NT2/D1 (cell line): ENCODE measurements around the gene HK1.
"Not testable (repeated sequence)": the region's sequence is repeated elsewhere in the genome, so short reads cannot be mapped to it uniquely, and the experiment has no call there.

Experiments used
- DNase-seq: peaks from one replicate; pipeline ENCODE4 v3.0.0-alpha.2; 2011; ENCODE audit warnings: low read depth, low spot score
- H3K27me3 ChIP-seq: 2 replicates; pipeline ENCODE4 v1.6.0; 2011; ENCODE audit warnings: mild to moderate bottlenecking; ENCODE audit not compliant: insufficient read length, insufficient read depth
- H3K36me3 ChIP-seq: 2 replicates; pipeline ENCODE4 v1.6.1; 2011; ENCODE audit warnings: mild to moderate bottlenecking, low read length, mixed read lengths; ENCODE audit not compliant: insufficient read depth, insufficient read length
- H3K4me1 ChIP-seq: 2 replicates; pipeline ENCODE4 v1.5.1; 2011; ENCODE audit not compliant: insufficient read depth, insufficient read length
- H3K4me3 ChIP-seq: 2 replicates; pipeline ENCODE4 v1.5.1; 2011; ENCODE audit warnings: low read depth; ENCODE audit not compliant: insufficient read length
- H3K9ac ChIP-seq: 2 replicates; pipeline ENCODE4 v1.6.0; 2011; ENCODE audit warnings: low read depth; ENCODE audit not compliant: insufficient read length
- H3K9me3 ChIP-seq: 2 replicates; pipeline ENCODE4 v1.5.1; 2011; ENCODE audit warnings: mild to moderate bottlenecking, low read length; ENCODE audit not compliant: insufficient read depth
- SUZ12 ChIP-seq: IDR thresholded peaks from 2 replicates; pipeline ENCODE4 v1.6.1; 2011; ENCODE audit not compliant: insufficient read length, insufficient read depth; ENCODE audit errors: extremely low read depth
- YY1 ChIP-seq: IDR thresholded peaks from 2 replicates; pipeline ENCODE4 v1.6.1; 2011; ENCODE audit not compliant: insufficient read length, insufficient read depth
- ZNF274 ChIP-seq: IDR thresholded peaks from 2 replicates; pipeline ENCODE4 v1.6.1; 2011; ENCODE audit warnings: mild to moderate bottlenecking, low read depth, low read length

HK1 gene

DNA sequence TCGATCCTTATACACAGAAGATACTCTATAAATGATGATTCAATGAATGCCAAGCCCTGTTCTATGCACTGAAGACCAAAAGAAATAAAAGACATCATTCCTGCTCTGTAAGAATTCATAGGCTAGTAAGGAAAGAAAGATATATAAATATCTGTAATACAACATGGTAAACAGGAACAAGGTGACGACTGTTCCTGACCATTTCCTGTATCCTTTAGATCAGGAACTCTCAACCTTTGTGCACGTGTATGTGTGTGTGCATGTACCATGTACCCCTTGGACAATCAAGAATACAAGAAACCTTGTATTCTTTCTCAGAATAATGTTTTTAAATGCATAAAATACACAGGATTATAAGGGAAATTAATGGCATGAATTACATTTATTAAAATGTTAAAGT, 7.3 kb upstream of the HK1 start:
- DNase-seq: no peak
- TF ChIP-seq ZNF274: no peak
- TF ChIP-seq YY1: no peak
- TF ChIP-seq SUZ12: no peak
- Histone ChIP-seq H3K36me3 (no peaks in the 10 kb centered on the region), H3K9me3 (no peaks in the 10 kb centered on the region), H3K9ac (no peak overlapping the region), H3K4me3 (no peak overlapping the region), H3K4me1 (no peaks in the 10 kb centered on the region), H3K27me3 (no peaks in the 10 kb centered on the region)

DNA sequence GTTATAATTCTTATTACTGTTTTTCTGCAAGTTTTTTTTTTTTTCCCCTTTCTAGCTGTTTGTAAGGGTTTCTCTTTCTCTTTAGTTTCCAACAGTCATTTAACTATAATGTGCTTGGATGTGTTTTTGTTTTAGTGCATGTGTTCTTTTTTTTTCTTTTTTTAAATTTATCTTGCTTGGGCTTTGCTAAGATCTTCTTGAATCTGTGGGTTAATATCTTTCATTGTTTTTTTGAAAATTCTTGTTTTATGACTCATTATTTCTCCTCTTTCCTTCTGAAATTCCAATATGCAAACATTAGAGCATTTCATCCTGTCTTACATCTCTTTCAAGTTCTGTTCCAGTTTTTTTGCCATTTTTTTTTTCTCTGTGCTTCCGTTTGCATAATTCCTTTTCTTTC, 5.7 kb upstream of the HK1 start:
- Histone ChIP-seq H3K9me3 (no peaks in the 10 kb centered on the region), H3K36me3 (no peaks in the 10 kb centered on the region), H3K4me3 (no peak overlapping the region), H3K27me3 (no peaks in the 10 kb centered on the region), H3K4me1 (no peaks in the 10 kb centered on the region), H3K9ac (no peak overlapping the region)
- no peak for DNase-seq
- TF ChIP-seq ZNF274: no peak
- TF ChIP-seq YY1: no peak
- no peak for TF ChIP-seq SUZ12

DNA sequence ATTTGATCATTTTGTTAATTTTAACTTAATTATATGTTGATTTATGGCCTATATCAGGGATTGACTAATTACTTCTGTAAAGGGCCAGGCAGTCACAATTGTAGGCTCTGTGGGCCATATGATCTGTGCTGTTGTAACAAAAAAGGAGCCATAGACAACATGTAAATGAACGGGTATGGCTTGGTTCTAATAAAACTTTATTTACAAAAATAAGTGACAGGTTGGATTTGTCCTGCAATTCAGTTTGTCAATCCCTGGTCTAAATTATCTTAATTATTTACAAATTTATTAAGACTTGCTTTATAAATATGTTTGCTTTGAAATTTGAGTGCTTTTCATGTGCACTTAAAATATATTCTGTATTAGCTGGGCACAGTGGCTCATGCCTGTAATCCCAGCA, 2.9 kb upstream of the HK1 start:
- Histone ChIP-seq H3K4me1 (no peaks in the 10 kb centered on the region), H3K9me3 (no peaks in the 10 kb centered on the region), H3K36me3 (no peaks in the 10 kb centered on the region), H3K9ac (no peak overlapping the region), H3K4me3 (no peak overlapping the region), H3K27me3 (no peaks in the 10 kb centered on the region)
- TF ChIP-seq YY1: no peak
- no peak for TF ChIP-seq SUZ12
- TF ChIP-seq ZNF274: no peak
- DNase-seq: no peak

DNA sequence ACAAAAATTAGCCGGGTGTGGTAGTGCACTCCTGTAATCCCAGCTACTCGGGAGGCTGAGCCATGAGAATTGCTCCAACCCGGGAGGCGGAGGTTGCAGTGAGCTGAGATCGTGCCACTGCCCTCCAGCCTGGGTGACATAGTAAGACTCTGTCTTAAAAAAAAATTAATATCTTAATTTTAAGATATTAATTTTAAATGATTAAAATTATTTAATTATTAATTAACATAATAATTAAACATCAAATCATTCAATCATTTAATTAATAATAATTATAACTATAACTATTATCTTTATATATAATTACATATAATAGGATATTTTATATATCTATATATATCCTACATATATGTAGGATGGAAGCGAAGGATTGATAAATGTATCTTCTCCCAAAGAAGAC, 1.8 kb upstream of the HK1 start:
- TF ChIP-seq YY1: no peak
- no peak for TF ChIP-seq ZNF274
- TF ChIP-seq SUZ12: no peak
- no peak for DNase-seq
- no peak overlapping the region for H3K4me3 ChIP-seq
- no peak overlapping the region for H3K9ac ChIP-seq
- no peaks in the 10 kb centered on the region for H3K36me3 ChIP-seq
- no peaks in the 10 kb centered on the region for H3K9me3 ChIP-seq
- H3K27me3 ChIP-seq: no peaks in the 10 kb centered on the region
- no peaks in the 10 kb centered on the region for H3K4me1 ChIP-seq

GRCh38 chr10:69279110-69279509, 814 bp downstream of the HK1 start:
- DNase-seq: no peak
- H3K9ac ChIP-seq: no peak overlapping the region

GRCh38 chr10:69281507-69282413, 3.5 kb downstream of the HK1 start:
- Histone ChIP-seq H3K4me3 (no peak overlapping the region), H3K9ac (no peak overlapping the region), H3K36me3 (no peaks in the 10 kb centered on the region), H3K27me3 (no peaks in the 10 kb centered on the region), H3K9me3 (no peaks in the 10 kb centered on the region), H3K4me1 (no peaks in the 10 kb centered on the region)
- TF ChIP-seq YY1: no peak
- no peak for TF ChIP-seq ZNF274
- TF ChIP-seq SUZ12: no peak
- DNase-seq: no peak

More at GRCh38 chr10:69279110-69279509, 814 bp downstream of the HK1 start:
- TF ChIP-seq SUZ12: no peak
- TF ChIP-seq YY1: no peak
- TF ChIP-seq ZNF274: no peak
- Histone ChIP-seq H3K36me3 (no peaks in the 10 kb centered on the region), H3K4me3 (no peak overlapping the region), H3K9me3 (no peaks in the 10 kb centered on the region), H3K27me3 (no peaks in the 10 kb centered on the region), H3K4me1 (no peaks in the 10 kb centered on the region)

GRCh38 chr10:69284402-69284801, 6.1 kb downstream of the HK1 start:
- not testable (repeated sequence) for H3K4me3 ChIP-seq, H3K9ac ChIP-seq, DNase-seq, H3K9me3 ChIP-seq, H3K4me1 ChIP-seq, H3K27me3 ChIP-seq, H3K36me3 ChIP-seq
